Vagina (tissue), 2 donors: Measurements from ENCODE around the gene PRSS23.

ENCODE experiments used
- CTCF ChIP-seq, 3 experiments: fragments of 450-650 bp in 2 of 3; fragments of 200-600 bp in 1 of 3; sonication (generic) in 1 of 3; IDR thresholded peaks; one replicate each; pipeline ENCODE4 v1.5.1; 2017 to 2019; ENCODE audit warnings: antibody characterized with exemption in 3 of 3, mild to moderate bottlenecking in 2 of 3, moderate library complexity in 2 of 3
- POLR2AphosphoS5 ChIP-seq, 2 donors: sonication (generic); formaldehyde crosslinking; IDR thresholded peaks; one replicate each; pipeline ENCODE4 v1.9.0; 2017; ENCODE audit warnings: antibody characterized with exemption in 2 of 2, mild to moderate bottlenecking in 2 of 2, low read depth in 1 of 2; ENCODE audit not compliant: insufficient read depth in 1 of 2

DNA sequence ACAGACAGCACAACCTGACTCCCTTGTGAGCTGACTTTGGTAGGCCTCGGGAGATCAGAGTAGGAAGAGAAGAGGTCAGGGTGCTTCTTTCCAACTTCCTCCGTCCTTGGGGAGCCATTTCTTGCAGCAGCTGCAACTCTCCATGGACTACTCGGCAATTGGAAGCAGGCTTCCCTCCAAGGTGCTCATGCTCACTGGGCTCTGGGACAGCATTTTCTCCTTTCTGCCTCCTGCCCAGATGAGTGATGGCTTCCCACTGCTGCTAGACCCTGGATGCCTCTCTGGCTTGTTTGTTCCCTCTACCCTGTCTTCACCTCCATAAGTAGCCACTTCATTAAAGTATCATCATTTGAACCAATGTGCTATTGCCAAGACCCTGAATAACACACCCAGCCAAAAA is 8.2 kb upstream of the PRSS23 start:
- TF ChIP-seq CTCF (IDR thresholded peaks at IDR 0.05) (no peak), POLR2AphosphoS5 (IDR thresholded peaks at IDR 0.05; ENCODE audit: insufficient read depth in 1 of 2, low read depth in 1 of 2) (no peak)
